GM19238 (cell line): ENCODE results near the gene UPK3BL2.
"Not testable (repeated sequence)": the region's sequence is repeated elsewhere in the genome, so short reads cannot be mapped to it uniquely, and the experiment has no call there.

Experiments used
- DNase-seq: peaks from one replicate; pipeline ENCODE4 v3.0.0; 2011; ENCODE audit warnings: low spot score; ENCODE audit not compliant: insufficient read length

UPK3BL2 gene

GRCh38 chr7:102531583-102531982 is 11.9 kb downstream of the UPK3BL2 start:
- DNase-seq = not testable (repeated sequence)

DNA sequence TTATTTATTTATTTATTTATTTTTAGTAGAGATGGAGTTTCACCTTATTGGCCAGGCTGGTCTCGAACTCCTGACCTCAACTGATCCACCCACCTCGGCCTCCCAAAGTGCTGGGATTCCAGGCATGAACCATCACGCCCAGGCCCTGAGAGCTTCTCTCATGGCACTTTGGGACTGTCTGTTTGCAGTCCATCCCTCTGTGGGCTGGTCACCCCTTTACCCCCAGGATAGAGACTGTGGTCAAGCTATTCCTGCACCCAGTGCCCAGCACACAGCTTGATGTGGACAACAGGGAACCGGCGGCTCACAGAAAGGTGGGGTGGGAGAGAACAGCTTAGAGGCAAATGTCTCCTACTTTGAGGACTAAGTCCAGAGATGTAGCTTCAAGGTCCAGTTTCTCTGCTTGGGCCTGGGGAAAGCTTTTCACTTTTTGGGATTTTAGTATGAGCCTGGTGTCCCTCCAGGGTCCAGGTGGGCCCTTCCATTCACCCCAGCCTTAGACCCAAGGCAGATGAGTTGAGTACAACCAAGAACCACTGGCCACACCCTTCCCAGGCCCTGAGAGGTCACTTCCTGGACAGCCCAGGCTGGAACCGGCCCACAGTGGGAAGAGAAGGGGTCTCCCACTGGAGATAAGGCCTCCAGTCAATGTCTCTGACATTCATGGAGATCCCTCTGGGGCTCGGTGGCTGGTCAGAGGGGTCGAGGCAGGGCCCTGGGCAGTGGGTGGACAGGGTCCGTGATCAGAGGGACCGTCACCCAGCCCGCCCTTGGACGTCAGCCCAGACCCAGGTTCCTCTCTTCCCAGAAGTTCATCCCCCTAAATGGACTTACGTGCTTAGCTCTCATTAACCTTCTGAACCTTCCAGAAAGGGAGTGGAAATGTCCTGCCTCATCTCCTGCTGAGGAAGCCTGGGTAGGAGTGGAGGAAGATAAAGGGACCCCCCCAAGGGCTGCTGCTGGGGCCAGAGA is 15.4 kb downstream of the UPK3BL2 start:
- not testable (repeated sequence) for DNase-seq

GRCh38 chr7:102527182-102527581 is 16.3 kb downstream of the UPK3BL2 start:
- not testable (repeated sequence) for DNase-seq

DNA sequence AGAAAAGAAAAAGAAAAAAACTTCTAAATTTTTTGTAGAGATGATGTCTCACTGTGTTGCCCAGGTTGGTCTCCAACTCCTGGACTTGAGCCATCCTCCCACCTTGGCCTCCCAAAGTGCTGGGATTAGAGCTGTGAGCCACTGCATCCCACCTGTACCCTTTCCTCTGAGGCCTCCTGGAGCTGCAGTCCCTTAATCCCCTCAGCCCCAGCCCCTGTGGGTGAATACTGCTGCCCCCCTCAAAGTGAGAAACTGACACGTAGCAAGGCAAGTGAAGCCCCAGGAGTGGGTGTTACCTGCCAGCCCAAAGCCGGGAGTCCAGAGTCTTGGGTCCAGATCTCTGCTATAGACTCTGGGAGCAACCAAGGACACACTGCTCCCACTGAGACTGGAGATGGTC is 18.7 kb downstream of the UPK3BL2 start:
- DNase-seq = not testable (repeated sequence)

DNA sequence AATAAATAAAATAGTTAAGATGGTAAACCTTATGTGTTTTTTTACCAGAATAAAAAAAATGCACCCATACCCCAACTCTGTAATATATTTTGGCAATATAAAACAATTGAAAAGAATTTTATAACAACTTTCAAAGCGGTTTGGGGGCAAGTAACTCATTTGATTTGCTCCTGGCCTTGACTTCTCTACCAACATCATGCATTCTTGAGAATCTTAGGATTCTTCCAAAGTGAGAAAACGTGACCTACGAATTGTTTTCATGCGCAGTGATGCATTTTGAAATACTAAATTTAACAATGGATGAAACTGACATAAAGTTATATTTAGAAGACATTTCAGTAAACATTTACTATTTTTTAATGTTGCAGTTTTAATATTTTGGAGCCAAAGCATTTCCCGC is 22.7 kb downstream of the UPK3BL2 start:
- not testable (repeated sequence) for DNase-seq

DNA sequence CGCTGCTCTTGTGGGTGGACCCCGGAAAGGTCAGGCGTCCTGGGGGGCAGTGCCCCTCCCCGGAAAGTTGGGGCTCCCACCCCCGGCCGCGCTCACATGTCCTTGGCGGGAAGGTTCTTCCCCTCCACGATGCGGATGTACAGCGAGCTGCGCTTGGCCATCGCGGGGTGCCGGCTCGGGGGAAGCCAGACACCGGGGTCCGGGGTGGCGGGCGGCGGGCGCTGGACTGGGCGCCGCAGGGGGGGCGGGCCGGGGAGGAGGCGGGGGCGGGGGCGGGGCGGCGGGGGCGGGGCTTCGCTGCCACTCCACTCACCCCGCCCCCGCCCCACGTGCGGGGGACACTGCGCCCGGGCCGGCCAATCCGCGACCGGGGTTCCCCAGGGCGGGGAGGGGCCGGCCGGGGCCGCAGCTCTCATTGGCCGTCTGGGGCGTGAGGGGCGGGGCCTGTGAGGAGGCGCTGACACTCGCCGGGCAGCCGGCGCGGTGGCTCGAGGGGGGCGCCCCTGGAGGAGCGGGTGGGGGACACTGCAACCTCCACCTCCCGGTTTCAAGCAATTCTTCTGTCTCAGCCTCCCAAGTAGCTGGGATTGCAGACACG is 25.8 kb downstream of the UPK3BL2 start, which contains the start of gene RASA4B:
Gene RASA4B (minus strand): TSS at position 228 of the 598 bp plus-strand sequence. CDS start 67 bp downstream, at position 161.
- not testable (repeated sequence) for DNase-seq

- DNase-seq = not testable (repeated sequence)
These were observed 26.5 kb downstream of the UPK3BL2 start for GRCh38 chr7:102516951-102517350.

DNA sequence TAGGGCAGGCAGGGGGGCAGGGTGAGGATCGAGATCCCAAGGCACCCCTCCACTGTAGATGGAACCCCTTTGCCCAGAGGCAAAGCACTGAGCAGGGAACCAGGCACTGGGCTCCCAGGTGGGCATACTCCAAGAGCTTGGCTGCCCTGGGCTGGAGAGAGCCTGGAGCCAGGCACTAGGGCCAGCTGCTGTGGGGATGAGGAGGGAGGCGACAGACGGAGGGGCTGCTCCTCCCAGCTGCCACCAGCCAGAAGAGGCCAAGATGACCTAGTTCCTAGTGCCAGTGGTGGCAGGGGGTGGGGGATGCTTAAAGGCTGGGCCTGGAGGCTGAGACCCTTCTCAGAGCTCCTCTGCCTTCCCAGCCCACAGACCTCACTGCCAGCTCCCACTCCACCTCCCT is 27.6 kb downstream of the UPK3BL2 start:
- not testable (repeated sequence) for DNase-seq

GRCh38 chr7:102514881-102515721 is 28.4 kb downstream of the UPK3BL2 start:
- not testable (repeated sequence) for DNase-seq

DNA sequence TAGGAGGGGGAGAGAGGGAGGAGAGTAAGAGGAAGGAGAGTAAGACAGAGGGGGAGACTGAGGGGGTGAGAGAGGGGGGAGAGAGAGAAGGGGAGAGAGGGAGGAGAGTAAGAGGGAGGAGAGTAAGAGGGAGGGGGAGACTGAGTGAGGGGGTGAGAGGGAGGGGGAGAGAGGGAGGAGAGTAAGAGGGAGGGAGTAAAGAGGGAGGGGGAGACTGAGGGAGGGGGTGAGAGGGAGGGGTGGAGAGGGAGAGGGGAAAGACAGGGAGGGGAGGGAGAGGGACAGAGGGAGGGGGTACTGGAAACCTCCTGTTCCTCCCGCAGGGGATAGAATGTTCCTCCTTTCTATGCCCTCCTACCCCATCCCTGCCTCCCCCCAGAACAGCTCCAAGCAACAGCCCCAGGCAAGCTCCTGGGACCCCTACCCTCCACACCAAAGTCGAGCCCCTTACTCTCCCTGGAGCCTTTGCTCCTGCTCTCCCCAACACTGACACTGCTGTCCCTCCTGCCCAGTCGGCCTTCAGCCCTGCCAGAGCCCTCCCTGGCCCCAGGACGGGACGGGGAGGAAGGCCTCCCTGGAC is 30.8 kb downstream of the UPK3BL2 start:
- DNase-seq = not testable (repeated sequence)

DNA sequence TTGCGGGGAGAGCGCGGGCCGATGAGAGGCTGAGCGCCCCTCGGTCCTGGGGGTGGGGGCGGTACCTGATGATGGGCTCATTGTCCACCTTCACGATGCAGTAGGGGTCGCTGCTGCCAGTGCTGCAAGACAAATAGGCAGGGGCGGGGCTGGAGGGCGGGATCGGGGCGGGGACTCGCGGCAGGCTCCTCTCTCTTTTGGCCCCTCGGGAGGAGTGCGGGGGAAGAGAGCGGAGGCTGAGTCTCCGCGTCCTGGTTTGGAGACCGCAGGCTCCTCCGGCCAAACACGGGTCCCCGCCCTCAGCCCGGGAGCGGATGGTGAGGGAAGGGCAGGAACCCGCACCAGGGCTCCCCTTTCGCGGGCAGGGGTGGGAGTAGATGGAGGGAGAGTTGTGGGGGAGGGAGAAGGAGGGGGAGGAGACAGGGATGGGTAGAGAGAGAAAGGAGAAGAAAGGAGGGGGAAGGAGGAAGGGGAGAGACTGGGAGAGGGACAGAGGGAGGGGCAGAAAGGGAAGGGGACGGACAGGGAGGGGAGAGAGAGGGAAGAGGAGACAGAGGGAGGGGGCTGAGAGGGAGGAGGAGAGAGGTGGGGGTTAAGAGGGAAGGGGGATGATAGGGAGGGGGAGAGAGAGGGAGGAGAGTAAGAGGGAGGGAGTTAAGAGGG is 31.5 kb downstream of the UPK3BL2 start:
- not testable (repeated sequence) for DNase-seq

- not testable (repeated sequence) for DNase-seq
These were observed 32.9 kb downstream of the UPK3BL2 start for GRCh38 chr7:102510575-102510974.

GRCh38 chr7:102507410-102508088 is 35.9 kb downstream of the UPK3BL2 start:
- DNase-seq = not testable (repeated sequence)

GRCh38 chr7:102505298-102506185 is 38.0 kb downstream of the UPK3BL2 start:
- DNase-seq = not testable (repeated sequence)

- not testable (repeated sequence) for DNase-seq
These were observed 40.4 kb downstream of the UPK3BL2 start for GRCh38 chr7:102503141-102503540.

DNA sequence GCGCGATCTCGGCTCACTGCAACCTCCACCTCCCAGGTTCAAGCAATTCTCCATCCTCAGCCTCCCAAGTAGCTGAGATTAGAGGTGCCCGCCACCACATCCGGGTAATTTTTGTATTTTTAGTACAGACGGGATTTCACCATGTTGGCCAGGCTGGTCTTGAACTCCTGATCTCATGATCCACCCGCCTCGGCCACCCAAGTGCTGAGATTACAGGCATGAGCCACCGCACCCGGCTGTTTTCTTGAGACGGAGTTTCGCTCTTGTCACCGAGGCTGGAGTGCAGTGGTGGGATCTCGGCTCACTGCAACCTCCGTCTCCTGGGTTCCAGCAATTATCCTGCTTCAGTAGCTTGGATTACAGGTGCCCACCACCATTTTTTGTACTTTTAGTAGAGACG is 45.2 kb downstream of the UPK3BL2 start:
- not testable (repeated sequence) for DNase-seq

- DNase-seq = not testable (repeated sequence)
These were observed 46.2 kb downstream of the UPK3BL2 start for GRCh38 chr7:102497308-102497707.

- DNase-seq = not testable (repeated sequence)
These were observed 46.6 kb downstream of the UPK3BL2 start for GRCh38 chr7:102496861-102497260.
